Peyer's patch (tissue), 4 donors: Measurements from ENCODE around the gene COPG1.

ENCODE experiments used
- CTCF ChIP-seq, 6 experiments: fragments of 450-650 bp in 4 of 6; fragments of 200-600 bp in 2 of 6; sonication (generic) in 1 of 6; IDR thresholded peaks; one replicate each; pipeline ENCODE4 v1.5.1; 2017 to 2019; ENCODE audit warnings: antibody characterized with exemption in 6 of 6, mild to moderate bottlenecking in 3 of 6, moderate library complexity in 1 of 6
- POLR2A ChIP-seq, 2 donors: fragments of 450-650 bp; IDR thresholded peaks; one replicate each; pipeline ENCODE4 v1.5.1; 2017; ENCODE audit warnings: antibody characterized with exemption in 2 of 2, mild to moderate bottlenecking in 2 of 2, moderate library complexity in 2 of 2

GRCh38 chr3:129304146-129304961 lies 54.9 kb downstream of the COPG1 start:
- TF ChIP-seq POLR2A (IDR thresholded peaks at IDR 0.05) (no peak), CTCF (IDR thresholded peaks at IDR 0.05) (no peak)
